MM.1S (cell line): Measurements from ENCODE around the gene BEGAIN.

Source experiments
- EZH2 ChIP-seq: fragments of 300-600 bp; sonication (generic); optimal IDR thresholded peaks from 2 replicates; pipeline ENCODE3; 2017; ENCODE audit warnings: low read depth, mild to moderate bottlenecking, antibody characterized with exemption, low read length, mixed read lengths
- EZH2phosphoT487 ChIP-seq: fragments of 300-600 bp; sonication (generic); IDR thresholded peaks from 2 replicates; pipeline ENCODE4 v1.6.1; 2018; ENCODE audit warnings: antibody characterized with exemption, low read length
- TF ChIP-seq, protein P1 (sequence below): fragments of 300-600 bp; sonication (generic); IDR thresholded peaks from 2 replicates; pipeline ENCODE4 v1.5.1; 2016; ENCODE audit warnings: antibody characterized with exemption, low read length, mixed read lengths

DNA sequence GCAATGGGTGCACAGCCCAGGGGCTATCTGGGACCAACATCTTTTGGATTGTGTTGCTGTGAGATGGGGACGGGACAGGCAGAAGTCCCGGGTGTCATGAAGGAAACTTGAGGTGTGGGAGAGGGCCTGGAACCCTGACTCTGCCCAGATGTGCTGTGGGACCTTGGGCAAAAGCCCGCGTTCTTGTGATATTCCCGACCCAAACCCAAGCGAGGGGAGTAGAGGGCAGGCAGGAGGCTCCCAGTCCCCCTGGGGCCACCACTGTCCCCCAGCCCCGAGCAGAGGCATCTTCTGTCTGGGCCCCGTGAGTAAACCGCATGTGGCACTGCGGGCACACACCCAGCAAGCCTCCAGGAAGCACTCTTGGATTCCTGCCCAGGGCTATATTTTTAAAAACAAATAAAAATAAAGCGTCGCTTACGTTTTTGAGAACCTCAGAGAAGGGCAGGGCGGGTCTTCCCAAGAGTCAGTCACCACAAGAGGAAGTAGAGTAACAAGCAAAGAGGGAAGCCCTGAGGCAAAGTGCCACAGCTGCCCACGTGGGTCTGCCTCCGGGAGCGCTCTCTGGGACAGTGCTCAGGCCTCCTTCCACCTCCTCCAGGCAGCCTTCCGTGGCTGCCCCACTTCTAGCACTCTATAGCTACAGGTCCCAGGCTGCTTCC is 39.5 kb downstream of the BEGAIN start:
- no peak for TF ChIP-seq EZH2phosphoT487
- TF ChIP-seq, protein P1, sequence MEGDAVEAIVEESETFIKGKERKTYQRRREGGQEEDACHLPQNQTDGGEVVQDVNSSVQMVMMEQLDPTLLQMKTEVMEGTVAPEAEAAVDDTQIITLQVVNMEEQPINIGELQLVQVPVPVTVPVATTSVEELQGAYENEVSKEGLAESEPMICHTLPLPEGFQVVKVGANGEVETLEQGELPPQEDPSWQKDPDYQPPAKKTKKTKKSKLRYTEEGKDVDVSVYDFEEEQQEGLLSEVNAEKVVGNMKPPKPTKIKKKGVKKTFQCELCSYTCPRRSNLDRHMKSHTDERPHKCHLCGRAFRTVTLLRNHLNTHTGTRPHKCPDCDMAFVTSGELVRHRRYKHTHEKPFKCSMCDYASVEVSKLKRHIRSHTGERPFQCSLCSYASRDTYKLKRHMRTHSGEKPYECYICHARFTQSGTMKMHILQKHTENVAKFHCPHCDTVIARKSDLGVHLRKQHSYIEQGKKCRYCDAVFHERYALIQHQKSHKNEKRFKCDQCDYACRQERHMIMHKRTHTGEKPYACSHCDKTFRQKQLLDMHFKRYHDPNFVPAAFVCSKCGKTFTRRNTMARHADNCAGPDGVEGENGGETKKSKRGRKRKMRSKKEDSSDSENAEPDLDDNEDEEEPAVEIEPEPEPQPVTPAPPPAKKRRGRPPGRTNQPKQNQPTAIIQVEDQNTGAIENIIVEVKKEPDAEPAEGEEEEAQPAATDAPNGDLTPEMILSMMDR, result no peak
- TF ChIP-seq EZH2, result no peak
